HG02571 (cell line): ENCODE data around the gene QSOX1.
"Not testable (repeated sequence)": the region's sequence is repeated elsewhere in the genome, so short reads cannot be mapped to it uniquely, and the experiment has no call there.

Experiments
- ATAC-seq: cut with Tn5 transposase; IDR thresholded peaks from one replicate; pipeline ENCODE4 v1.9.1; 2021; ENCODE audit warnings: mild to moderate bottlenecking, moderate library complexity; ENCODE audit not compliant: unreplicated experiment

QSOX1 gene

GRCh38 chr1:180188091-180188506, 33.4 kb downstream of the QSOX1 start:
- ATAC-seq, result no peak

GRCh38 chr1:180188684-180189175, 34.1 kb downstream of the QSOX1 start:
- no peak for ATAC-seq

- no peak for ATAC-seq
These were observed 35.4 kb downstream of the QSOX1 start for GRCh38 chr1:180190091-180190490.

- no peak for ATAC-seq
These were observed 37.5 kb downstream of the QSOX1 start for GRCh38 chr1:180192172-180192571.

GRCh38 chr1:180193141-180194047, 38.7 kb downstream of the QSOX1 start:
- no peak for ATAC-seq

- no peak for ATAC-seq
These were observed 39.4 kb downstream of the QSOX1 start for GRCh38 chr1:180194048-180194425.

GRCh38 chr1:180194546-180195207, 40.0 kb downstream of the QSOX1 start:
- no peak for ATAC-seq

GRCh38 chr1:180195401-180195800, 40.7 kb downstream of the QSOX1 start:
- no peak for ATAC-seq

- ATAC-seq, result no peak
These were observed 41.2 kb downstream of the QSOX1 start for GRCh38 chr1:180195916-180196315.

- no peak for ATAC-seq
These were observed 41.9 kb downstream of the QSOX1 start for GRCh38 chr1:180196436-180197003.

GRCh38 chr1:180197231-180197630, 42.6 kb downstream of the QSOX1 start:
- no peak for ATAC-seq

- ATAC-seq, result no peak
These were observed 43.5 kb downstream of the QSOX1 start for GRCh38 chr1:180198196-180198595.

GRCh38 chr1:180198611-180199010, 43.9 kb downstream of the QSOX1 start:
- no peak for ATAC-seq

- no peak for ATAC-seq
These were observed 44.3 kb downstream of the QSOX1 start for GRCh38 chr1:180199018-180199417.

- no peak for ATAC-seq
These were observed 47.0 kb downstream of the QSOX1 start for GRCh38 chr1:180201451-180202200.

- not testable (repeated sequence) for ATAC-seq
These were observed 47.9 kb downstream of the QSOX1 start for GRCh38 chr1:180202588-180202987.

- no peak for ATAC-seq
These were observed 49.6 kb downstream of the QSOX1 start for GRCh38 chr1:180204231-180204630.

- ATAC-seq, result no peak
These were observed 51.9 kb downstream of the QSOX1 start for GRCh38 chr1:180206581-180206980.

GRCh38 chr1:180208264-180208663, 53.6 kb downstream of the QSOX1 start:
- no peak for ATAC-seq

GRCh38 chr1:180210008-180210620, 55.4 kb downstream of the QSOX1 start:
- no peak for ATAC-seq
